ENCODE data around the gene ATXN1.
"Not testable (repeated sequence)": the region's sequence is repeated elsewhere in the genome, so short reads cannot be mapped to it uniquely, and the experiment has no call there.

The ATXN1 gene

GRCh38 chr6:16464045-16464444 is 297.2 kb downstream of the ATXN1 start:
- no peak for DNase-seq (ENCODE audit: low read depth in 1 of 2, low spot score in 1 of 2)

GRCh38 chr6:16463246-16463645 is 298.0 kb downstream of the ATXN1 start:
- not testable (repeated sequence) for DNase-seq (ENCODE audit: low read depth in 1 of 2, low spot score in 1 of 2)

GRCh38 chr6:16461491-16461890 is 299.8 kb downstream of the ATXN1 start:
- DNase-seq (ENCODE audit: low read depth in 1 of 2, low spot score in 1 of 2): no peak

- not testable (repeated sequence) for DNase-seq (ENCODE audit: low read depth in 1 of 2, low spot score in 1 of 2)
Measured at GRCh38 chr6:16459472-16459871, 301.8 kb downstream of the ATXN1 start.

- DNase-seq (ENCODE audit: low read depth in 1 of 2, low spot score in 1 of 2): no peak
Measured at GRCh38 chr6:16452348-16452747, 308.9 kb downstream of the ATXN1 start.

GRCh38 chr6:16450821-16451220 is 310.4 kb downstream of the ATXN1 start:
- DNase-seq (ENCODE audit: low read depth in 1 of 2, low spot score in 1 of 2): no peak

- no peak for DNase-seq (ENCODE audit: low read depth in 1 of 2, low spot score in 1 of 2)
Measured at GRCh38 chr6:16450285-16450684, 311.0 kb downstream of the ATXN1 start.

GRCh38 chr6:16446273-16446672 is 315.0 kb downstream of the ATXN1 start:
- no peak for DNase-seq (ENCODE audit: low read depth in 1 of 2, low spot score in 1 of 2)

GRCh38 chr6:16442031-16442430 is 319.2 kb downstream of the ATXN1 start:
- DNase-seq (ENCODE audit: low read depth in 1 of 2, low spot score in 1 of 2): no peak

GRCh38 chr6:16441262-16441661 is 320.0 kb downstream of the ATXN1 start:
- DNase-seq (ENCODE audit: low read depth in 1 of 2, low spot score in 1 of 2): no peak

- no peak for DNase-seq (ENCODE audit: low read depth in 1 of 2, low spot score in 1 of 2)
Measured at GRCh38 chr6:16440636-16441212, 320.5 kb downstream of the ATXN1 start.

- no peak for DNase-seq (ENCODE audit: low read depth in 1 of 2, low spot score in 1 of 2)
Measured at GRCh38 chr6:16438718-16439591, 322.3 kb downstream of the ATXN1 start.

- DNase-seq (ENCODE audit: low read depth in 1 of 2, low spot score in 1 of 2): no peak
Measured at GRCh38 chr6:16437984-16438383, 323.3 kb downstream of the ATXN1 start.

- no peak for DNase-seq (ENCODE audit: low read depth in 1 of 2, low spot score in 1 of 2)
Measured at GRCh38 chr6:16437095-16437494, 324.2 kb downstream of the ATXN1 start.

GRCh38 chr6:16436550-16436949 is 324.7 kb downstream of the ATXN1 start:
- DNase-seq (ENCODE audit: low read depth in 1 of 2, low spot score in 1 of 2): no peak

- DNase-seq (ENCODE audit: low read depth in 1 of 2, low spot score in 1 of 2): no peak
Measured at GRCh38 chr6:16434885-16435284, 326.4 kb downstream of the ATXN1 start.

GRCh38 chr6:16433338-16433890 is 327.8 kb downstream of the ATXN1 start:
- DNase-seq (ENCODE audit: low read depth in 1 of 2, low spot score in 1 of 2): no peak

GRCh38 chr6:16432075-16433032 is 328.9 kb downstream of the ATXN1 start:
- no peak for DNase-seq (ENCODE audit: low read depth in 1 of 2, low spot score in 1 of 2)

GRCh38 chr6:16431106-16431505 is 330.2 kb downstream of the ATXN1 start:
- DNase-seq (ENCODE audit: low read depth in 1 of 2, low spot score in 1 of 2): no peak

- DNase-seq (ENCODE audit: low read depth in 1 of 2, low spot score in 1 of 2): no peak
Measured at GRCh38 chr6:16430391-16431089, 330.7 kb downstream of the ATXN1 start.

GRCh38 chr6:16429669-16430068 is 331.6 kb downstream of the ATXN1 start:
- no peak for DNase-seq (ENCODE audit: low read depth in 1 of 2, low spot score in 1 of 2)

Measured in activated T-helper 1 cell treated with anti-CD3 and anti-CD28 coated beads, Interleukin-2, amount 50 U/mL, for 16 hours (primary cell).